ENCODE results near the gene GATA2. TPM values are rescaled to one million over a fixed set of nuclear protein-coding genes. Genes with fewer than 3 reads are reported as not detected.

GATA2 gene
- total RNA-seq, 1 donor from 2014 or later: 1.7 TPM

DNA sequence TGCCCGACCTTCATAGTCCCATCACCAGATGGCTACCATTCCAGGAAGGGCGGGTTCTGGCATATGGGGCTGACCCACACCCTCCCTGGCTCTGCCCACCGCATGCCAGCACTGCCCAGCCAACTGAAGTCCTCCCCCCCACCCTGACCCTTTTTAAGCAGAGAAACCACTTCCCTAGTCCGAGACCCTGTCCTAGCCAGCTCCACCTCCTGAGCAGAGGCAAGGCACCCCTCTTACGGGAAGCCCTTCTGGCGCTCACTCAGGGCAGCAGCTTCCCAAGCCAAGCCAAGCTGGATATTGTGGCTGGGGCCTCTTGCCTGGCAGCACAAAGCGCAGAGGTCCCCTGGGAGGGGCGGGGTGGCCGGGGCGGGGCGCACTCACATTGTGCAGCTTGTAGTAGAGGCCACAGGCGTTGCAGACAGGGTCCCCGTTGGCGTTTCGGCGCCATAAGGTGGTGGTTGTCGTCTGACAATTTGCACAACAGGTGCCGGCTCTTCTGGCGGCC, 11.5 kb downstream of the GATA2 start:
- TF ChIP-seq, protein P1, sequence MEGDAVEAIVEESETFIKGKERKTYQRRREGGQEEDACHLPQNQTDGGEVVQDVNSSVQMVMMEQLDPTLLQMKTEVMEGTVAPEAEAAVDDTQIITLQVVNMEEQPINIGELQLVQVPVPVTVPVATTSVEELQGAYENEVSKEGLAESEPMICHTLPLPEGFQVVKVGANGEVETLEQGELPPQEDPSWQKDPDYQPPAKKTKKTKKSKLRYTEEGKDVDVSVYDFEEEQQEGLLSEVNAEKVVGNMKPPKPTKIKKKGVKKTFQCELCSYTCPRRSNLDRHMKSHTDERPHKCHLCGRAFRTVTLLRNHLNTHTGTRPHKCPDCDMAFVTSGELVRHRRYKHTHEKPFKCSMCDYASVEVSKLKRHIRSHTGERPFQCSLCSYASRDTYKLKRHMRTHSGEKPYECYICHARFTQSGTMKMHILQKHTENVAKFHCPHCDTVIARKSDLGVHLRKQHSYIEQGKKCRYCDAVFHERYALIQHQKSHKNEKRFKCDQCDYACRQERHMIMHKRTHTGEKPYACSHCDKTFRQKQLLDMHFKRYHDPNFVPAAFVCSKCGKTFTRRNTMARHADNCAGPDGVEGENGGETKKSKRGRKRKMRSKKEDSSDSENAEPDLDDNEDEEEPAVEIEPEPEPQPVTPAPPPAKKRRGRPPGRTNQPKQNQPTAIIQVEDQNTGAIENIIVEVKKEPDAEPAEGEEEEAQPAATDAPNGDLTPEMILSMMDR (IDR thresholded peaks at IDR 0.05; ENCODE audit: unreplicated experiment): no peak
- no peak for DNase-seq (ENCODE audit: low spot score, unreplicated experiment)
- Mint-ChIP-seq H3K4me3 (ENCODE audit: low read depth) (no peak overlapping the region), H3K27ac (no peak overlapping the region), H3K27me3 (peaks cover 88% of the 10 kb centered on the region), H3K9me3 (ENCODE audit: low read depth) (no peaks in the 10 kb centered on the region), H3K4me1 (ENCODE audit: low read depth) (peaks cover 15% of the 10 kb centered on the region), H3K36me3 (ENCODE audit: insufficient read depth) (no peaks in the 10 kb centered on the region)

DNA sequence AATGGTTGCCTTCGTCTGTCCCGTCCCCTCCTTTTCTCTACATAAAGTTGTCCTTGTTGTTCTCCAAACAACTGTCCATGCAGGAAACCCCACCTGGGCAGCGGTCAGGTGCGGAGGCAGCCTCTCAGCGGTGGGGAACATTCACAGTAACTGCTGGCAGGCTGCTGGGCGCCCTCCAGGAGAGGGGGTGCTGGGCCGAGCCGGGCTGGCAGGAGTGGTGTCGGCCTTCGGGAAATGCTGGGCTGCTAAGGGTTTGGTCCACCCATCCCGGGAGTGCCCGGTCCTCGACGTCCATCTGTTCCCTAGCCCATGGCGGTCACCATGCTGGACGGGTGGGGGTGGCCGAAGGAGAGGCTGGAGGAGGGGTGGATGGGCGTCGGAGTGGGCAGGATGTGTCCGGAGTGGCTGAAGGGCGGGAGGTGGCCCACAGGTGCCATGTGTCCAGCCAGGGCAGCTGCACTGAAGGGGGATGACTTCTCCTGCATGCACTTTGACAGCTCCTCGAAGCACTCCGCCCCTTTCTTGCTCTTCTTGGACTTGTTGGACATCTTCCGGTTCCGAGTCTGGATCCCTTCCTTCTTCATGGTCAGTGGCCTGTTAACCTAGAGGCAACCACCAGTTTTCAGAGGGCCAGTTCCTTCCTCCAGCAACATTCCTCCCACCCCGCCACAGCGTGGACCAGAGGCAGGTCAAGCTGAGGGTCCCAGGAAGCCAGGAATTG, 12.1 kb downstream of the GATA2 start:
- TF ChIP-seq, protein P1 (IDR thresholded peaks at IDR 0.05; ENCODE audit: unreplicated experiment): no peak
- no peak for DNase-seq (ENCODE audit: low spot score, unreplicated experiment)
- H3K27me3 Mint-ChIP-seq: peaks cover 86% of the 10 kb centered on the region
- H3K36me3 Mint-ChIP-seq (ENCODE audit: insufficient read depth): no peaks in the 10 kb centered on the region
- peaks cover 14% of the 10 kb centered on the region for H3K4me1 Mint-ChIP-seq (ENCODE audit: low read depth)
- no peak overlapping the region for H3K27ac Mint-ChIP-seq
- no peaks in the 10 kb centered on the region for H3K9me3 Mint-ChIP-seq (ENCODE audit: low read depth)
- no peak overlapping the region for H3K4me3 Mint-ChIP-seq (ENCODE audit: low read depth)

- no peak overlapping the region for H3K27ac Mint-ChIP-seq
- H3K36me3 Mint-ChIP-seq (ENCODE audit: insufficient read depth): no peaks in the 10 kb centered on the region
- H3K4me3 Mint-ChIP-seq (ENCODE audit: low read depth): no peak overlapping the region
- H3K27me3 Mint-ChIP-seq: peaks cover 82% of the 10 kb centered on the region
- DNase-seq (ENCODE audit: low spot score, unreplicated experiment): no peak
- H3K4me1 Mint-ChIP-seq (ENCODE audit: low read depth): peaks cover 14% of the 10 kb centered on the region
- TF ChIP-seq, protein P1 (IDR thresholded peaks at IDR 0.05; ENCODE audit: unreplicated experiment): no peak
- H3K9me3 Mint-ChIP-seq (ENCODE audit: low read depth): no peaks in the 10 kb centered on the region
Measured at GRCh38 chr3:128480278-128480677, 12.7 kb downstream of the GATA2 start.

DNA sequence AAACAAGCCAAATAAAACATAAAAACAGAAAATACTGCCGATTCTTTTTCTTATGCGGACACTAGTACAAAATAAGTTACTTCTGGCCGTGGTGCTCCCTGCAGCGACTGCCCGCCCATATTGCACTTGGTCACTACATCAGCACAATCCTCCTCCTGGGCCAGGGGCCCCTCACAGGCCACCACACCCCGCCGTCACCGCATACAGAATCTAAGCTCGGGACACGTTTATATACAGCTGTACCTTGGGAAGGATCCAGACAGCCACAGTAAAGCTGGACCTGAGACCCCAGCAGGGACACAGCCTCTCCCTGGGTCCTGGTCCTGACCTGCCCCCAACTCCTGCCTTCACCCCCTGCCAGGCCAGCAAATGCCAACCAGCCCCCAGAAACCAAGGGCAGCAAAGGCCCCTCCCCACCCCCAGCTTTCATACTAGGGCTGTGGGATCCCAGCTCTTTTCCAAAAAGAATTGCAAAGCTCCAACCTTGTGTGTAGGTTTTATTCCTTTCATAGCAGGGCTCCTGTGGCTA, 13.4 kb downstream of the GATA2 start:
- Mint-ChIP-seq H3K4me3 (ENCODE audit: low read depth) (no peak overlapping the region), H3K9me3 (ENCODE audit: low read depth) (no peaks in the 10 kb centered on the region), H3K36me3 (ENCODE audit: insufficient read depth) (no peaks in the 10 kb centered on the region), H3K27ac (no peak overlapping the region), H3K4me1 (ENCODE audit: low read depth) (peaks cover 17% of the 10 kb centered on the region), H3K27me3 (peaks cover 81% of the 10 kb centered on the region)
- TF ChIP-seq, protein P1 (IDR thresholded peaks at IDR 0.05; ENCODE audit: unreplicated experiment): no peak
- DNase-seq (ENCODE audit: low spot score, unreplicated experiment): no peak

DNA sequence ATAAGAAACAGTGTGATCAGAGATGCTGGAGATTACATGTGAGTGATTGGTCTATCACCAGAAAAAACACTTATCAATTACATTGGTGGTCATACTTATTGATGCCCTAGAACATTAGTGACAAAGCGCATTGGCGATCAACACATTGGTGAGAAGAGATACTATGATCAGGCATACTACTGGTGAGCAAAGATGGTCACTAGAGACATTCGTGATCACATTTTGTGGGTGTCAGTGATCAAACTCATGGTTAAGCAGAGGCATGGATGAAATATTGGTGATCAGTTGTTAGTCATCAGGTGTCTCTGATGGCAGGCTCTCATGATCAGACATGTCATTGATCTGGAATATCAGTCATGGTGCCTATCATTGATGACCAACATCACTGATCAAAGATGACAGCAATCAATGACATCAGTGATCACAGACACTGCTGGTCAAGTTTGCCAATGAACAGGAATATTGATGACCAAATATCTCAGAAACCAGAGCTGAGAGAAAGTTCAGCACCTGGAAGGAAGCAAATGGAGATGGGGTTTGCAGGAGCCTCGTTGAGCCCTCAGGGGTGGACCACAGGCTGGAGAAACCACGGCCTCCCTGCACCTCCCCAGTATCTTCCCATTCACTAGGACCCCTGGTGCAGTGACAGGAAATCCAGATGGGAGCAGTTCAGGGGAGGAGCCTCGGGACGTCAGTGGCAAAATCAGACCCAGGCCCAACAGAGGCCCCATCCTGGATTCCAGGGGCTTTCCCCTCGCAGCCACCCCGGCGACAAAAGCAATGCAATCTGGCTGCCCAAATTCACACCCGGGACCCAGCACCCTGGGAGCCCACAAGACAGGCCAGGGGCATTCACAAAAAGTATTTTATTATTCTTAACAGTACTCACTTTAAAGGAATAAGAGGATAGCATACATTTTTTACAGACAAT, 14.2 kb downstream of the GATA2 start:
- Mint-ChIP-seq H3K9me3 (ENCODE audit: low read depth) (no peaks in the 10 kb centered on the region), H3K27me3 (peaks cover 81% of the 10 kb centered on the region), H3K4me3 (ENCODE audit: low read depth) (no peak overlapping the region), H3K4me1 (ENCODE audit: low read depth) (peaks cover 19% of the 10 kb centered on the region), H3K36me3 (ENCODE audit: insufficient read depth) (no peaks in the 10 kb centered on the region), H3K27ac (no peak overlapping the region)
- no peak for DNase-seq (ENCODE audit: low spot score, unreplicated experiment)
- TF ChIP-seq, protein P1 (IDR thresholded peaks at IDR 0.05; ENCODE audit: unreplicated experiment): no peak

All from progenitor cell of endocrine pancreas (in vitro differentiated cells).